GM18868 (cell line): ENCODE results near the gene PKNOX1.
"Not testable (repeated sequence)": the region's sequence is repeated elsewhere in the genome, so short reads cannot be mapped to it uniquely, and the experiment has no call there.

Experiments used
- ATAC-seq: cut with Tn5 transposase; IDR thresholded peaks from one replicate; pipeline ENCODE4 v1.9.1; 2021; ENCODE audit warnings: mild to moderate bottlenecking, moderate library complexity; ENCODE audit not compliant: unreplicated experiment

The PKNOX1 gene

GRCh38 chr21:42973991-42974831 is at the start of gene PKNOX1:
TSS of gene PKNOX1 (plus strand) at chr21:42974562. CDS start at chr21:43004382, 29,820 bp downstream.
- peak; percentile 80 for ATAC-seq

- ATAC-seq, result no peak
These were observed 49.0 kb upstream of the PKNOX1 start, which contains the start of gene ERVH48-1 for GRCh38 chr21:42925114-42925926. TSS of gene ERVH48-1 (minus strand) at chr21:42925630. CDS start at chr21:42919006, 6,624 bp downstream.

- not testable (repeated sequence) for ATAC-seq
These were observed 46.7 kb upstream of the PKNOX1 start for GRCh38 chr21:42927474-42928200.

- ATAC-seq, result no peak
These were observed 44.4 kb upstream of the PKNOX1 start for GRCh38 chr21:42929969-42930368.

- ATAC-seq, result no peak
These were observed 42.7 kb upstream of the PKNOX1 start for GRCh38 chr21:42931560-42932235.

GRCh38 chr21:42932378-42933136 is 41.8 kb upstream of the PKNOX1 start:
- not testable (repeated sequence) for ATAC-seq

GRCh38 chr21:42933137-42933970 is 41.0 kb upstream of the PKNOX1 start:
- ATAC-seq, result not testable (repeated sequence)

GRCh38 chr21:42933973-42934372 is 40.4 kb upstream of the PKNOX1 start:
- ATAC-seq, result not testable (repeated sequence)

GRCh38 chr21:42936360-42936759 is 38.0 kb upstream of the PKNOX1 start:
- ATAC-seq, result not testable (repeated sequence)

GRCh38 chr21:42937034-42937940 is 37.1 kb upstream of the PKNOX1 start:
- ATAC-seq, result not testable (repeated sequence)

- no peak for ATAC-seq
These were observed 36.3 kb upstream of the PKNOX1 start for GRCh38 chr21:42937960-42938605.

GRCh38 chr21:42938606-42938995 is 35.8 kb upstream of the PKNOX1 start:
- not testable (repeated sequence) for ATAC-seq

- no peak for ATAC-seq
These were observed 34.6 kb upstream of the PKNOX1 start for GRCh38 chr21:42939582-42940413.

GRCh38 chr21:42941696-42942085 is 32.7 kb upstream of the PKNOX1 start:
- no peak for ATAC-seq

GRCh38 chr21:42942244-42942643 is 32.1 kb upstream of the PKNOX1 start:
- no peak for ATAC-seq

GRCh38 chr21:42949094-42949755 is 25.1 kb upstream of the PKNOX1 start:
- not testable (repeated sequence) for ATAC-seq
